Renal cortical epithelial cell (primary cell): ENCODE measurements around the gene CPT1B. TPM values are rescaled to one million over a fixed set of nuclear protein-coding genes. Genes with fewer than 3 reads are reported as not detected.

Experiments
- DNase-seq: peaks from one replicate; pipeline ENCODE4 v3.0.0-alpha.2; 2011; ENCODE audit warnings: low read depth
- total RNA-seq: library from RNA; depleted of rRNA; stranded (reverse); fragments of >200 nt; gene quantifications from 2 replicates; pipeline ENCODE4 v1.2.3, GENCODE V29; 2014

CPT1B gene
- total RNA-seq, 1 donor from 2014 or later: 14.6 TPM

- DNase-seq: no peak
These were observed 7.6 kb upstream of the CPT1B start for GRCh38 chr22:50585781-50586180.

- no peak for DNase-seq
These were observed 7.0 kb upstream of the CPT1B start for GRCh38 chr22:50585238-50585637.

GRCh38 chr22:50584106-50585096, 6.2 kb upstream of the CPT1B start:
- no peak for DNase-seq

GRCh38 chr22:50583294-50583861, 5.2 kb upstream of the CPT1B start:
- no peak for DNase-seq

GRCh38 chr22:50582493-50583293, 4.5 kb upstream of the CPT1B start, which contains the start of gene CHKB:
TSS of gene CHKB (minus strand) at chr22:50582849. CDS start at chr22:50582781, 68 bp downstream.
- peak; percentile 89 for DNase-seq

- no peak for DNase-seq
These were observed 3.8 kb upstream of the CPT1B start for GRCh38 chr22:50581950-50582492.

- no peak for DNase-seq
These were observed 3.1 kb upstream of the CPT1B start for GRCh38 chr22:50581031-50581949.

GRCh38 chr22:50579752-50580151, 1.5 kb upstream of the CPT1B start:
- no peak for DNase-seq

- DNase-seq: no peak
These were observed 616 bp upstream of the CPT1B start for GRCh38 chr22:50578776-50579310.

GRCh38 chr22:50577697-50577986, 585 bp downstream of the CPT1B start:
- no peak for DNase-seq

GRCh38 chr22:50576806-50577696, 1.2 kb downstream of the CPT1B start:
- no peak for DNase-seq

GRCh38 chr22:50576070-50576469, 2.2 kb downstream of the CPT1B start:
- DNase-seq: peak; percentile 71

GRCh38 chr22:50575426-50575941, 2.7 kb downstream of the CPT1B start:
- DNase-seq: no peak

GRCh38 chr22:50574383-50574755, 3.9 kb downstream of the CPT1B start:
- no peak for DNase-seq

- DNase-seq: no peak
These were observed 4.5 kb downstream of the CPT1B start for GRCh38 chr22:50573491-50574382.

GRCh38 chr22:50572965-50573364, 5.3 kb downstream of the CPT1B start:
- no peak for DNase-seq

- no peak for DNase-seq
These were observed 6.7 kb downstream of the CPT1B start for GRCh38 chr22:50571264-50572175.
